PFSK-1 (cell line): ENCODE results near the gene GMDS.

ENCODE experiments used
- FOXP2 ChIP-seq: optimal IDR thresholded peaks from 2 replicates; pipeline ENCODE3; 2011; ENCODE audit warnings: borderline replicate concordance, control low read depth, inconsistent platforms; ENCODE audit not compliant: insufficient read depth; ENCODE audit errors: extremely low read length, extremely low read depth
- POLR2AphosphoS5 ChIP-seq: IDR thresholded peaks from 2 replicates; pipeline ENCODE4 v1.6.1; 2012; ENCODE audit warnings: low read depth, mild to moderate bottlenecking, control low read depth, low read length, moderate library complexity
- SIN3A ChIP-seq: IDR thresholded peaks from 2 replicates; pipeline ENCODE4 v1.6.1; 2012; ENCODE audit warnings: mild to moderate bottlenecking, low read length, moderate library complexity, borderline replicate concordance; ENCODE audit not compliant: insufficient read depth
- TAF1 ChIP-seq: IDR thresholded peaks from 2 replicates; pipeline ENCODE4 v1.6.1; 2012; ENCODE audit warnings: low read length, control low read depth, borderline replicate concordance; ENCODE audit not compliant: insufficient read depth
- TF ChIP-seq, protein P1 (sequence below), 2 experiments: IDR thresholded peaks; 2 replicates each; pipeline versions ENCODE4 v1.6.1 to v1.8.0; 2011 to 2012; ENCODE audit warnings: low read depth in 2 of 2, low read length in 2 of 2, control low read depth in 1 of 2, inconsistent platforms in 1 of 2, mild to moderate bottlenecking in 1 of 2, moderate library complexity in 1 of 2; ENCODE audit not compliant: insufficient read depth in 1 of 2

The GMDS gene

DNA sequence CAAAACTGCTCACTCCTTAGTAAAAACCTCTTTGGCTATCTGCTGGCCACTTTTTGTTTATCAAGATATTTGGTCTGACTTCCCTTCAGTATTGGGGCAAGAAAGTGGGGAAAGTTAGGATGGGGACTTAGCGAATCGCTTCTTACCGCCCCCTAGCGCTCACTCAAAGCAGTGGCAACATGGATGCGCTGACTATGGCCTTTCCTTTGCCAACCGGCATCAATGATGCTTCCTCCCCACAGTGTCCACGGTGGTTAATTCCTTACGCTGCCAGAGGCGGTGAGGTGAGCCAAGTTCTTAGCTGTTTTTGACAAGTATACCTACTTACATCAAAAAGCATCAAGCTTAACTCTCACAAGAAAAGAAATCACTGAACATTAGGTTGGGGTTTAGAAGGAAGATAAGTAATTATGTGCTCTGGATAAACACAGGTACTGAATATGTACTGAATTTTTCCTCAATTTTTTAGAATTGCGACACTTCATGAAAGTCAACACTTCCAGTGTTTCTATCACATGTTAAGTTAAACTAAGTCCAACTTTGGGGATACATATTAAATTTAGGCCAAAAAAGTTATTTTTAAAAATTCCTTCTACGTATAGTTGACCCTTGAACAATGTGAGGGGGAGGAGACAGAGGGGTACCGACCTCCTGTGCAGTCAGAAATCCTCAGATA, 86.7 kb downstream of the GMDS start:
- TF ChIP-seq, protein P1, sequence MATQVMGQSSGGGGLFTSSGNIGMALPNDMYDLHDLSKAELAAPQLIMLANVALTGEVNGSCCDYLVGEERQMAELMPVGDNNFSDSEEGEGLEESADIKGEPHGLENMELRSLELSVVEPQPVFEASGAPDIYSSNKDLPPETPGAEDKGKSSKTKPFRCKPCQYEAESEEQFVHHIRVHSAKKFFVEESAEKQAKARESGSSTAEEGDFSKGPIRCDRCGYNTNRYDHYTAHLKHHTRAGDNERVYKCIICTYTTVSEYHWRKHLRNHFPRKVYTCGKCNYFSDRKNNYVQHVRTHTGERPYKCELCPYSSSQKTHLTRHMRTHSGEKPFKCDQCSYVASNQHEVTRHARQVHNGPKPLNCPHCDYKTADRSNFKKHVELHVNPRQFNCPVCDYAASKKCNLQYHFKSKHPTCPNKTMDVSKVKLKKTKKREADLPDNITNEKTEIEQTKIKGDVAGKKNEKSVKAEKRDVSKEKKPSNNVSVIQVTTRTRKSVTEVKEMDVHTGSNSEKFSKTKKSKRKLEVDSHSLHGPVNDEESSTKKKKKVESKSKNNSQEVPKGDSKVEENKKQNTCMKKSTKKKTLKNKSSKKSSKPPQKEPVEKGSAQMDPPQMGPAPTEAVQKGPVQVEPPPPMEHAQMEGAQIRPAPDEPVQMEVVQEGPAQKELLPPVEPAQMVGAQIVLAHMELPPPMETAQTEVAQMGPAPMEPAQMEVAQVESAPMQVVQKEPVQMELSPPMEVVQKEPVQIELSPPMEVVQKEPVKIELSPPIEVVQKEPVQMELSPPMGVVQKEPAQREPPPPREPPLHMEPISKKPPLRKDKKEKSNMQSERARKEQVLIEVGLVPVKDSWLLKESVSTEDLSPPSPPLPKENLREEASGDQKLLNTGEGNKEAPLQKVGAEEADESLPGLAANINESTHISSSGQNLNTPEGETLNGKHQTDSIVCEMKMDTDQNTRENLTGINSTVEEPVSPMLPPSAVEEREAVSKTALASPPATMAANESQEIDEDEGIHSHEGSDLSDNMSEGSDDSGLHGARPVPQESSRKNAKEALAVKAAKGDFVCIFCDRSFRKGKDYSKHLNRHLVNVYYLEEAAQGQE (IDR thresholded peaks at IDR 0.05; ENCODE audit: insufficient read depth in 1 of 2, low read depth in 2 of 2, low read length in 2 of 2), result no peak
- TF ChIP-seq POLR2AphosphoS5 (no peak), SIN3A (no peak), TAF1 (no peak), FOXP2 (no peak)

DNA sequence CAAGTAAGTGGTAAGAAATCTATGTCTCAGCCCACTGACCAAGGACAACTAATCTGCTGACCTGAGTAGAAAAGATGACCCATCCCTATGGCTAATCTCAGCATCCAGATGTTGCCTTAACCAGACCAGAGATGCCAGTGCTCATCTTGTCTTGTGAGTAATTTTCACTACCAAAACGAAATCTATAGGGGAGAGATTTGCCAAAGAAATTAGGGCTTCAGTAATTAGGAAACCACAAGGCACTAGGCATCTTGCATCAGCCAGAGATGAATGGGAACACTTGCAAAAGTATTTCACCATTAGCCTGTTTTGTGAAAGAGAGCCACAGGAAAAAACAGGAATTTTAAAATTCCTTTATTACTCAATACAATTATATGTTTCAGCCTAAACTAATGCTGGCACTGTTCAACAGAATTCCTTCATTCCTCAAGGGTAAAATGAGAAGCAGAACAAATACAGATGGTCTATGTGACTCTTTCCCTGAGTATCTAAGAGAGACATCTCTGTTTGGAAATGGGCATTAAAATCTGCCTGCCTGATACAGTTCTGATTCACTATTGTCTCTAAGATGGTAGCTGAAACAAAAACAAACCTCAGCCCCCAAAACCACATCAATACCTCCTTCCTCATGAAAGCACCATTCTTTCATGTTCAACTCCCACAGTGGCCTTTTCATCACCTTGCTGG, 87.8 kb downstream of the GMDS start:
- TF ChIP-seq TAF1 (no peak), POLR2AphosphoS5 (no peak), FOXP2 (no peak), SIN3A (no peak)
- TF ChIP-seq, protein P1 (IDR thresholded peaks at IDR 0.05; ENCODE audit: insufficient read depth in 1 of 2, low read depth in 2 of 2, low read length in 2 of 2), result no peak

DNA sequence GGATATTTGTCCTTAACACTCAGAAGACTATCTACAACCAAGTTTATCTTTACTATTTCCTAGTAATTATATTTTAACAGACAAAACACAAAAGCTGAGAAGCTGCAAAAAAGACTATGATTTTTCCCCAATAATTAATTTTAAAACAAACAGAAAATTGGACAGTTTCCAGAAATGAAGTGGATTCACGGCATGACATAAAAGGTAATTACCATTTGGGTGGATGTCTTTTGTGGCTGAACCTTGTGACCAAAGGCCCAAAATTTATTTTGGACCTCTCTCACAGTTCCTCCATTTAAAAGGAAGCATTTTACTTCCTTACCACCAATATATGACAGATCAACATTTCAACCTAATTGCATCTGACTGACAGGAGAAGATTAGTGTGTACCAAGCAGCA, 90.2 kb downstream of the GMDS start:
- TF ChIP-seq, protein P1 (IDR thresholded peaks at IDR 0.05; ENCODE audit: insufficient read depth in 1 of 2, low read depth in 2 of 2, low read length in 2 of 2), result no peak
- TF ChIP-seq FOXP2 (no peak), SIN3A (no peak), TAF1 (no peak), POLR2AphosphoS5 (no peak)

DNA sequence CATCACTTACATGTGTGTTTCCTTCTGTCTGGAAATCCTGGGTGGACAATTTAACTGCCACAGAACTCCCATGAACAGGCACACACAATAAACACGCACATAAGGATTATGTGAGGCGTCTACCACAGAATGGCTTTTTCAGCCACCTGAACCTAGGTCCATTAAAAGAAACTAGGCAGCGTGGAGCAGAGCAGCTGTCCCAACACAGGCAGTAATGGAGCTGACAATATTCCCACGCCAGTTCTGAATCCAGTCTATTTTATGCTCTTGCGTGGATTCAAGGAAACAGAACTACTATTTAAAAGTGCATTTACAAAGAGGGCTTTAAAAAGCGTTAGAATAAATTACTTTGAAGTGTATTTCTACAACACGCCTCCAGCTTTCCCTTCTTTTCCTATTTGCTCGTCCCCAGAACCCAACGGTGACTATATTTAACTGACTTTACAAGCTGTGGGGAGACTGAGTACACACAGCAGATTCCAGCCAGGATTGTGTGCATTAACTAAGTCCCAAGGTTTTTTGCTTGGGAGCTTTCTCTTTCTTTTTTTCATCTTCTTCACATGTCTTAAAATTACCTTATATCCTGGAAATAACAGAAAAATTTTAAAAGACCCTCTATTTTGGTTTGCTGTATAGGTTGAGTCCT, 95.9 kb downstream of the GMDS start:
- no peak for TF ChIP-seq FOXP2
- no peak for TF ChIP-seq TAF1
- TF ChIP-seq POLR2AphosphoS5, result no peak
- TF ChIP-seq SIN3A, result no peak
- TF ChIP-seq, protein P1 (IDR thresholded peaks at IDR 0.05; ENCODE audit: insufficient read depth in 1 of 2, low read depth in 2 of 2, low read length in 2 of 2), result no peak
